Measurements from ENCODE around the gene CCNYL1.

GRCh38 chr2:207746131-207746530 lies 34.7 kb downstream of the CCNYL1 start:
- peak; percentile 65 to 85 (median 80) for TF ChIP-seq CTCF (IDR thresholded peaks at IDR 0.05 in 4 of 5, conservative IDR thresholded peaks at IDR 0.05 in 1 of 5)
- TF ChIP-seq POLR2A (IDR thresholded peaks at IDR 0.05), result no peak
